ENCODE results near the gene CACNB4.

The CACNB4 gene

DNA sequence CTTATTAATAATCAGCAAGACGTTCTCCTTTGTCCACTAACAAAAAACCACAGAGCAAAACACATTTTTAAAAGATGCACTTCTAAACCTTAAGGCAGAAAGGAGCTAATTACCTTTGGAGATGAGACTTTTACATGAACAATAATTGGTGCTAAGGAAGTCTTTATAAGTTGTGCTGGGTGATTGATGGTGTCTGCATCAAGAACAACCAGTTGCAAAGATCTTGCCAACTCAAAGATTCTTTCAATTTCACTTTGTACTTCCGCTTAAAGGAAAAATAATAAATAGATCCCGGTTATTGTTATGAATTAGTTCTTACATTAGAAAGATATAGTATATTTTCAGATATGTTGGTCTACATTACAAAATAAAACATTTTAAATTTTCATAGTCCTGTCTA lies 243.7 kb downstream of the CACNB4 start:
- in situ Hi-C loops (cut with HindIII; ENCODE audit: low sequenced_read_pairs), result no loop called here
- no peak for DNase-seq (ENCODE audit: low read depth)
- no peak overlapping the region for H3K4me3 ChIP-seq (ENCODE audit: low read depth, low read length)
- TF ChIP-seq, protein P1, sequence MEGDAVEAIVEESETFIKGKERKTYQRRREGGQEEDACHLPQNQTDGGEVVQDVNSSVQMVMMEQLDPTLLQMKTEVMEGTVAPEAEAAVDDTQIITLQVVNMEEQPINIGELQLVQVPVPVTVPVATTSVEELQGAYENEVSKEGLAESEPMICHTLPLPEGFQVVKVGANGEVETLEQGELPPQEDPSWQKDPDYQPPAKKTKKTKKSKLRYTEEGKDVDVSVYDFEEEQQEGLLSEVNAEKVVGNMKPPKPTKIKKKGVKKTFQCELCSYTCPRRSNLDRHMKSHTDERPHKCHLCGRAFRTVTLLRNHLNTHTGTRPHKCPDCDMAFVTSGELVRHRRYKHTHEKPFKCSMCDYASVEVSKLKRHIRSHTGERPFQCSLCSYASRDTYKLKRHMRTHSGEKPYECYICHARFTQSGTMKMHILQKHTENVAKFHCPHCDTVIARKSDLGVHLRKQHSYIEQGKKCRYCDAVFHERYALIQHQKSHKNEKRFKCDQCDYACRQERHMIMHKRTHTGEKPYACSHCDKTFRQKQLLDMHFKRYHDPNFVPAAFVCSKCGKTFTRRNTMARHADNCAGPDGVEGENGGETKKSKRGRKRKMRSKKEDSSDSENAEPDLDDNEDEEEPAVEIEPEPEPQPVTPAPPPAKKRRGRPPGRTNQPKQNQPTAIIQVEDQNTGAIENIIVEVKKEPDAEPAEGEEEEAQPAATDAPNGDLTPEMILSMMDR (IDR thresholded peaks at IDR 0.05; ENCODE audit: low read depth, low read length, missing control alignments), result no peak

DNA sequence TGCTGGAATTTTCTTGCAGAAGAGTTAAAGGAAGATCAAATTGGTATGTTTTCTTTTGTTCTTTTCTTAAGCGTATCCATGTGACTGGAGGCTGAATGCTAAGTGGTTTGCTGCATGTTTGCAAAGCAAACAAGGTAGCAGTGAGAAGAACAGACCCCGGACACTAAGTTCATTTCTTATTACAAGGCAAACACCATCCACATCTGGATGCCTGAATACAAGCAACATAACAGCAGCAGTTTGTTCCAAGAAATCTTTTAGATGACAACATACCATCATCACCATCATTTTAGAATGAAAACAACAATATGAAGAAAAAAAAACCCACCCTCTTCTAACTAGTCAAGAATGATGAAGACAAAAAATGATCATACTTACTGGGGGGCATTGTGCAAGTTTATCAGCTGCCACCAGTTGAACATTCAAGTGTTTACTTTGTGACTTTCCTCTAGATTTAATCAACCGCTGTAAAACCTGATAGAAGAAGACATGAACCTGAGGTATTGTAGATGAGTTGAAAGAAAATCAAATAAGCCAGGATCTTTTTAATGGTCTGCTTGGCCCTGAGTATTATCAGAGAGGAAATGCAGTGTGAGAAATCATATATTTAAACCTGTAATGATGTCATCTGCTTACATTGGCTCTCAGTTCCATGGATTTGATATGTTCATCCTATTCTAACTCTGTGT lies 245.6 kb downstream of the CACNB4 start:
- in situ Hi-C loops (cut with HindIII; ENCODE audit: low sequenced_read_pairs), result no loop called here
- TF ChIP-seq, protein P1 (IDR thresholded peaks at IDR 0.05; ENCODE audit: low read depth, low read length, missing control alignments), result no peak
- no peak for DNase-seq (ENCODE audit: low read depth)
- H3K4me3 ChIP-seq (ENCODE audit: low read depth, low read length), result no peak overlapping the region

DNA sequence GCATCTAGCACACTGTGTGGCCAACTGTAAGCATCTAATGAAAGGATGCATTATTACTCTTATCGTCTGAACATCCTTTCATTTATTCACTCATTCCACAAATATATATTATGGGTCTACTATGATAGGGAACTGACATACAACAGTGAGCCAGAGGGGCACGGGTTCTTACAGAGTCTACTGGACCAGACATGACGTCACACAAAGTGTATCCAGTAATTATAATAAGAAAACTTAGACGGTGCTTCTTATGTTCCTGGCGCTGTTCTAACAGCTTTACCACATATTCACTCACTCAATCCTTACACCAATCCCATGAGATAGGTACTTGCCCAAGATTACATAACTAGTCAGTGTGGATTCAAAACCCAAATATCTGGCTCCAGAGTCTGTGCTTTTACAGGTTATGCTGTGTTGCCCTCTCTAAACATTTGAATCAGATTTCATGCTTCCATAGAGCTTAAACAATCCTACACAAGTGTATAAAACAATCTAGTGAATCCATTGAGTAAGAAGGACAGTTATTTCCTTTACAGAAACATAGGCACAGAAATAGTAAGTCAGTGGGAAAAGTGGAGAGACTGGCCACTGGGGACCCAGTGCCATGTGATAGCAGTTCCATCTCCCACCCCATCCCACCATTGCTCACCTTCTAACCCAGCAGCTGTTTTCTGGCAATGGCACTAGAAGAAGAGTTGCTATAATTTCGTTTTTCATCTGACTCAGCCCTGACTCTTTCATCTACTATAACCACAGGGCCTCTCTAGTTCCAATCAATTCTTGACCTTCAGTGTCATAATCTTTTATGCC lies 246.4 kb downstream of the CACNB4 start:
- TF ChIP-seq, protein P1 (IDR thresholded peaks at IDR 0.05; ENCODE audit: low read depth, low read length, missing control alignments), result no peak
- DNase-seq (ENCODE audit: low read depth), result no peak
- no peak overlapping the region for H3K4me3 ChIP-seq (ENCODE audit: low read depth, low read length)
- in situ Hi-C loops (cut with HindIII; ENCODE audit: low sequenced_read_pairs), result no loop called here

DNA sequence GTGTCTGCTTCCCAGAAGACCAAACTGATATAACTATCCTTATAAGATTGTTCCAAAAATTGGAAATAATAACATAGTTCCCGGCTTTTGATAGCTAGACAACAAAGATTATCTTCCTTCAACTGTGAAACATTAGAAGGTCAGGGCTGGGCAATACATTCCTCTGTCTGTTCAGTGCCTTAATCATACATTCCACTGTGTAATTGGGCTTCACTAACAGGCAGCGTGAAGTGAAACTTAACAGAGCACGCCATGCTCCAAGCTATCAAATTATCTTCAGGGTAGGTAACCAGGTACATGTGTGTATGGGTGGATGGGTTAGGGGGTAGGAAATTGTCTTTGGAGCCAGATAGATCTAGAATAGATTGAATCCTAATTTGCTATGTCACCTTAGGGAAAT lies 247.1 kb downstream of the CACNB4 start:
- no peak overlapping the region for H3K4me3 ChIP-seq (ENCODE audit: low read depth, low read length)
- DNase-seq (ENCODE audit: low read depth), result peak; percentile 53
- TF ChIP-seq, protein P1 (IDR thresholded peaks at IDR 0.05; ENCODE audit: low read depth, low read length, missing control alignments), result no peak
- in situ Hi-C loops (cut with HindIII; ENCODE audit: low sequenced_read_pairs), result no loop called here

DNA sequence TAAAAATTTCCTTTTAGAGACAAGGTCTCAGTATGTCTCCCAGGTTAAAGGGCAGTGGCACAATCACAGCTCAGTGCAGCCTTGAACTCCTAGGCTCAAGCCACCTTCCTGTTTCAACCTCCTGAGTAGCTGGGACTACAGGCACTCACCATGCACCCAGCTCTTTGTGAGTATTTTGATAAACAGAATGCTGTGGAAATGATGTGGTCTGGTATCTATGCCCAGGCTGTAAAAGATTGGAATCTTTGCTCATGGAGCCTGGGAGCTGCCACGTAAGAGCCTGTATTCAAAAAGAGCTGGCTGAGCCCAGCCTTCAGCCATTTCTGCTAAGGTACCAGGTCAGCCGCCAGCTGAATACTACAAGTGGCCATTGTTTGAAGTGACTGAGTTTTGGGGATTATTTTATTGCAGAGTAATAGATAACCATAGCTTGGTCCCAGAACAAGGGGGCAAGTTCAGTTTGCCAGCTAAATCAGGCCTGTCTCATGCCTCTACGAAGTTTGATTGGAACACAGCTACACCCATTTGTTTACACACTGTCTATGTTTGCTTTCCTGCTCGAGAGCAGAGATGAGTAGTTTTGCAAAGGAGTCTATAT lies 249.3 kb downstream of the CACNB4 start:
- no peak overlapping the region for H3K4me3 ChIP-seq (ENCODE audit: low read depth, low read length)
- TF ChIP-seq, protein P1 (IDR thresholded peaks at IDR 0.05; ENCODE audit: low read depth, low read length, missing control alignments), result no peak
- in situ Hi-C loops (cut with HindIII; ENCODE audit: low sequenced_read_pairs), result no loop called here
- no peak for DNase-seq (ENCODE audit: low read depth)

DNA sequence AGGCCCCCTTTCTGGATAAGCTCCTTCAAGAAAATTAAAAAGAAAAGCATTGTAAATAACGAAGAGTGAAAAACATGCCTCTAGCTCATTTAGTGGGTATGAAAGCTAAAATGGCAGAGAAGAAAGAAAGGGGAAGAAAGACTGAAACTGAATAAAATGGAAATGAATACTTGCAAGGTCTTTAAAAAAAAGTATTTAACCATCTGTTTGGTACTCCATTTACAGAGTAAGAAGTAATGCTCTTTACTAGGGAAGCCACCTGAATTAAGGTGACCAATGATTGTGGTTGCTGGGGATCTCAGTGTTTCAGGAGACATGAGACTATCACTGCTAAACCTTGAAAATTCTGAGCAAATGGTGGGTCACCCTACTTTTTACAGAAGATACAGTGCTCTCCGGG lies 253.0 kb downstream of the CACNB4 start:
- DNase-seq (ENCODE audit: low read depth), result no peak
- in situ Hi-C loops (cut with HindIII; ENCODE audit: low sequenced_read_pairs), result no loop called here
- TF ChIP-seq, protein P1 (IDR thresholded peaks at IDR 0.05; ENCODE audit: low read depth, low read length, missing control alignments), result no peak
- no peak overlapping the region for H3K4me3 ChIP-seq (ENCODE audit: low read depth, low read length)
